GM12878 (cell line): ENCODE results near the gene CYP24A1. TPM values are rescaled to one million over a fixed set of nuclear protein-coding genes. Genes with fewer than 3 reads are reported as not detected.

Experiments used
- ATAC-seq: fragments of 200-7000 bp; cut with Tn5 transposase; 3 replicates; pipeline ENCODE4 v1.9.1; 2020; ENCODE audit warnings: mild to moderate bottlenecking, moderate library complexity
- BruUV-seq: library from RNA; stranded (reverse); fragments of 400-500 nt; replicated peaks from 2 replicates; lab custom pipeline; 2021; lab: Mats Ljungman, UMichigan
- CTCF ChIA-PET: fragments of 300-600 bp; sonication (Branson Sonifier 250); formaldehyde crosslinking; extraction: SDS; loops from one replicate; lab custom pipeline; 2021; ENCODE audit warnings: inconsistent platforms; lab: Yijun Ruan, JAX
- POLR2A ChIA-PET: fragments of 350-600 bp; formaldehyde crosslinking; extraction: SDS; loops from one replicate; lab custom pipeline; 2021; ENCODE audit warnings: inconsistent platforms; lab: Charles Lee
- RAD21 ChIA-PET: fragments of 300-600 bp; sonication (Branson Sonifier 250); formaldehyde crosslinking; loops from one replicate; lab custom pipeline; 2023; ENCODE audit warnings: antibody characterized with exemption; ENCODE audit not compliant: unreplicated experiment; lab: Charles Lee
- SMC1A ChIA-PET: fragments of 300-600 bp; sonication (Branson Sonifier 250); formaldehyde crosslinking; loops from one replicate; lab custom pipeline; 2023; ENCODE audit not compliant: unreplicated experiment, uncharacterized antibody; lab: Charles Lee
- DNase-seq: peaks from one replicate; pipeline ENCODE4 v3.0.0-alpha.2; 2011; ENCODE audit warnings: low read depth, low spot score
- FAIRE-seq: peaks from 3 replicates; lab custom pipeline; 2011; peaks lifted over from hg19 to GRCh38; lab: Jason Lieb, UNC
- H2AFZ ChIP-seq: 2 replicates; pipeline ENCODE4 v1.6.0; 2011; ENCODE audit warnings: low read depth, low read length, control low read depth; ENCODE audit not compliant: control insufficient read depth
- H3K27ac ChIP-seq: 2 replicates; pipeline ENCODE4 v1.5.1; 2011; ENCODE audit warnings: control low read depth; ENCODE audit not compliant: control insufficient read depth, insufficient read depth
- H3K27me3 ChIP-seq, 2 experiments: replicated peaks in 1 of 2; 2 replicates each; pipeline versions ENCODE4 v1.6.0 to v1.6.1; 2011; ENCODE audit warnings: low read length in 1 of 2; ENCODE audit not compliant: control insufficient read depth in 2 of 2, insufficient read depth in 2 of 2
- H3K36me3 ChIP-seq, 2 experiments: 2 replicates each; pipeline ENCODE4 v1.5.1; 2011; ENCODE audit warnings: low read length in 1 of 2; ENCODE audit not compliant: control insufficient read depth in 2 of 2, insufficient read depth in 2 of 2
- H3K4me1 ChIP-seq: 2 replicates; pipeline ENCODE4 v1.6.1; 2011; ENCODE audit warnings: mild to moderate bottlenecking, low read length, moderate library complexity, mixed read lengths; ENCODE audit not compliant: control insufficient read depth, insufficient read depth
- H3K4me2 ChIP-seq: 2 replicates; pipeline ENCODE4 v1.6.0; 2011; ENCODE audit warnings: control low read depth; ENCODE audit not compliant: control insufficient read depth, insufficient read depth
- H3K4me3 ChIP-seq: fragments of 200-600 bp; sonication (generic); 2 replicates; pipeline ENCODE4 v1.5.1; 2016
- H3K79me2 ChIP-seq: 2 replicates; pipeline ENCODE4 v1.6.0; 2011; ENCODE audit warnings: low read length; ENCODE audit not compliant: control insufficient read depth, insufficient read depth
- H3K9ac ChIP-seq: 2 replicates; pipeline ENCODE4 v1.8.0; 2011; ENCODE audit warnings: low read length, control low read depth, mixed read lengths; ENCODE audit not compliant: control insufficient read depth, insufficient read depth
- H3K9me3 ChIP-seq: replicated peaks from 3 replicates; pipeline ENCODE4 v1.5.1; 2011; ENCODE audit warnings: mild to moderate bottlenecking, low read length; ENCODE audit not compliant: control insufficient read depth, insufficient read depth
- H4K20me1 ChIP-seq: 2 replicates; pipeline ENCODE4 v1.6.0; 2011; ENCODE audit not compliant: control insufficient read depth, insufficient read depth
- ASH2L ChIP-seq: fragments of 300-600, 200-600 bp; sonication (generic); IDR thresholded peaks from 2 replicates; pipeline ENCODE4 v1.6.1; 2017; ENCODE audit warnings: low read depth, mild to moderate bottlenecking, borderline replicate concordance
- BMI1 ChIP-seq: fragments of 450-650 bp; IDR thresholded peaks from 2 replicates; pipeline ENCODE4 v1.6.1; 2016; ENCODE audit warnings: mild to moderate bottlenecking, moderate library complexity, borderline replicate concordance
- BRCA1 ChIP-seq: IDR thresholded peaks from 2 replicates; pipeline ENCODE4 v1.6.1; 2011; ENCODE audit warnings: low read depth, low read length, improper control_type of control experiment
- CREB1 ChIP-seq: IDR thresholded peaks from 2 replicates; pipeline ENCODE4 v1.6.1; 2012; ENCODE audit warnings: low read depth, mild to moderate bottlenecking, inconsistent platforms
- ESRRA ChIP-seq: IDR thresholded peaks from 2 replicates; pipeline ENCODE4 v1.6.1; 2012; ENCODE audit warnings: mild to moderate bottlenecking, low read length, improper control_type of control experiment
- HDAC6 ChIP-seq: fragments of 200-600 bp; sonication (generic); IDR thresholded peaks from one replicate; pipeline ENCODE4 v1.8.0; 2017; ENCODE audit warnings: antibody characterized with exemption; ENCODE audit not compliant: unreplicated experiment
- KAT2A ChIP-seq: conservative IDR thresholded peaks from 2 replicates; pipeline ENCODE4 v1.6.1; 2011; ENCODE audit warnings: low read depth, low read length; ENCODE audit not compliant: control insufficient read depth
- KLF5 ChIP-seq: fragments of 450-650 bp; IDR thresholded peaks from 2 replicates; pipeline ENCODE4 v1.6.1; 2014; ENCODE audit warnings: mild to moderate bottlenecking; ENCODE audit not compliant: partially characterized antibody
- MYB ChIP-seq: fragments of 150-350 bp; IDR thresholded peaks from 2 replicates; pipeline ENCODE4 v1.6.1; 2014; ENCODE audit warnings: mild to moderate bottlenecking, low read depth, low read length, borderline replicate concordance
- NBN ChIP-seq: fragments of 450-650 bp; IDR thresholded peaks from 2 replicates; pipeline ENCODE4 v1.6.1; 2016
- NFIC ChIP-seq: IDR thresholded peaks from 2 replicates; pipeline ENCODE4 v1.6.1; 2012; ENCODE audit warnings: low read depth, mild to moderate bottlenecking, inconsistent platforms, low read length, moderate library complexity
- WRNIP1 ChIP-seq: IDR thresholded peaks from 2 replicates; pipeline ENCODE4 v1.6.1; 2011; ENCODE audit warnings: low read depth, low read length, improper control_type of control experiment, borderline replicate concordance
- ZNF274 ChIP-seq: IDR thresholded peaks from one replicate; pipeline ENCODE4 v1.8.0; 2011; ENCODE audit not compliant: insufficient read length, insufficient read depth
- WGBS: methylation state at CpG from one replicate; pipeline ENCODE4 v1.1.6; 2016; ENCODE audit warnings: low lambda C conversion rate; ENCODE audit not compliant: insufficient replicate concordance, insufficient coverage; ENCODE audit errors: missing lambda C conversion rate; 5-methylcytosine and 5-hydroxymethylcytosine counted together
- in situ Hi-C: fragments of 300-500 bp; cut with MboI; formaldehyde crosslinking; loops from 9 replicates; pipeline ENCODE4 v1.14.3; 2018; ENCODE audit warnings: mixed read lengths
- intact Hi-C: fragments of 100-400 bp; cut with micrococcal nuclease; formaldehyde crosslinking; loops from one replicate; pipeline ENCODE4 v1.14.2; 2022; ENCODE audit not compliant: unreplicated experiment
- polyA plus RNA-seq, 11 experiments: library from polyadenylated mRNA; depleted of rRNA in 4 of 11; unstranded in 6 of 11; stranded (reverse) in 5 of 11; fragments of >200 nt; fragmentation: Nextera tagmentation in 4 of 11; fragmentation: Illumina TruSeq in 1 of 11; extraction: Ambion mirVana in 4 of 11; extraction: Trizol in 1 of 11; gene quantifications; 1 replicate in 1 of 11; 2 replicates in 10 of 11; pipeline versions ENCODE4 v1.2.1 to v1.2.3, GENCODE V29; 2011 to 2016; ENCODE audit warnings: inconsistent platforms in 2 of 11, missing spikeins in 2 of 11, low read depth in 1 of 11
- total RNA-seq, 4 experiments: library from RNA; depleted of rRNA in 3 of 4; stranded (reverse); fragments of >200 nt in 3 of 4; fragmentation: Illumina TruSeq in 1 of 4; extraction: Trizol in 1 of 4; gene quantifications; 2 replicates each; pipeline versions ENCODE4 v1.2.1 to v1.2.3, GENCODE V29; 2013 to 2021

The CYP24A1 gene
- total and polyA plus RNA-seq, 10 of the 15 experiments (the other 5 are each of a cell fraction or from before 2014, with no cell fraction given) = 0.69 TPM; not detected in 9

GRCh38 chr20:54129350-54129749, 44.4 kb downstream of the CYP24A1 start:
- H3K27me3 ChIP-seq = no peaks in the 10 kb centered on the region
- no peak overlapping the region for H3K4me2 ChIP-seq
- H4K20me1 ChIP-seq = no peaks in the 10 kb centered on the region
- H2AFZ ChIP-seq = no peak overlapping the region
- no peaks in the 10 kb centered on the region; the same call in 2 of the 3 replicates for H3K9me3 ChIP-seq
- DNase-seq (no peak), FAIRE-seq (no peak), ATAC-seq (no peak)
- no peak for TF ChIP-seq ASH2L
- no peak for TF ChIP-seq NFIC
- no peak for TF ChIP-seq HDAC6
- TF ChIP-seq KAT2A = no peak
- TF ChIP-seq BMI1 = no peak
- no peak for TF ChIP-seq BRCA1
- no peak for TF ChIP-seq KLF5
- TF ChIP-seq NBN = no peak
- TF ChIP-seq ZNF274 = no peak
- TF ChIP-seq MYB = no peak
- no peak for TF ChIP-seq ESRRA
- TF ChIP-seq CREB1 = no peak
- TF ChIP-seq WRNIP1 = no peak
- no peaks in the 10 kb centered on the region for H3K36me3 ChIP-seq
- WGBS = 79% methylated on average over 3 of the region's 3 CpGs
- POLR2A ChIA-PET = no interaction called here
- CTCF ChIA-PET = interaction anchor here (1.2 kb wide), 1 partner anchor 34 kb away, joined by 3 read pairs; no protein-coding TSS in a partner anchor
- no peaks in the 10 kb centered on the region for H3K4me1 ChIP-seq
- no peaks in the 10 kb centered on the region for H3K79me2 ChIP-seq
- in situ Hi-C loops = no loop called here
- no TSS peak for BruUV-seq
- no peak overlapping the region for H3K4me3 ChIP-seq
- SMC1A ChIA-PET = no interaction called here
- RAD21 ChIA-PET = no interaction called here
- no peak overlapping the region for H3K9ac ChIP-seq
- no peak overlapping the region for H3K27ac ChIP-seq
- intact Hi-C loops = no loop called here
